Colonic mucosa (tissue), 4 donors: Measurements from ENCODE around the gene BRCA1. TPM values are rescaled to one million over a fixed set of nuclear protein-coding genes. Genes with fewer than 3 reads are reported as not detected.

Source experiments
- DNase-seq: peaks from one replicate; pipeline ENCODE4 v3.0.0-alpha.2; 2020
- H3K27ac ChIP-seq: fragments of 200-600 bp; one replicate; pipeline ENCODE4 v1.8.0; 2021
- H3K27me3 ChIP-seq: fragments of 200-600 bp; one replicate; pipeline ENCODE4 v1.8.0; 2021
- H3K36me3 ChIP-seq: fragments of 200-600 bp; one replicate; pipeline ENCODE4 v1.8.0; 2021
- H3K4me1 ChIP-seq: fragments of 200-600 bp; one replicate; pipeline ENCODE4 v1.8.0; 2021; ENCODE audit warnings: mild to moderate bottlenecking
- H3K4me3 ChIP-seq: fragments of 200-600 bp; one replicate; pipeline ENCODE4 v1.8.0; 2021
- H3K9ac ChIP-seq, 2 donors: one replicate each; pipeline ENCODE4 v1.7.0; 2013; ENCODE audit warnings: control low read depth in 2 of 2, low read depth in 2 of 2, low read length in 2 of 2
- H3K9me3 ChIP-seq: fragments of 200-600 bp; one replicate; pipeline ENCODE4 v1.8.0; 2021
- CTCF ChIP-seq: fragments of 200-600 bp; IDR thresholded peaks from one replicate; pipeline ENCODE4 v1.8.0; 2022; ENCODE audit warnings: antibody characterized with exemption, mild to moderate bottlenecking
- intact Hi-C: fragments of 100-400 bp; cut with DNase I; formaldehyde crosslinking; loops from one replicate; pipeline ENCODE4 v1.14.1; 2022
- total RNA-seq, 2 donors: library from RNA; stranded (reverse); fragmentation: NEBNext Ultra II Directional in 1 of 2; extraction: Animal tissue kit (Norgen Biotek cat#: 25700) in 1 of 2; gene quantifications; one replicate each; pipeline ENCODE4 v1.2.1, GENCODE V29; 2021
- donor health status: healthy.
- donor health status: DM: no; HTN: no; CAD: no.
- donor health status: DM: no; HTN: no; CAD: no.

The BRCA1 gene
- total RNA-seq, 2 donors from 2014 or later = 9.5 to 44.1 TPM

- Histone ChIP-seq H3K4me1 (no peaks in the 10 kb centered on the region), H3K9ac (peak within 1 kb of the TSS; percentile 75 to 89), H3K4me3 (peak within 1 kb of the TSS; percentile 49), H3K27me3 (no peaks in the 10 kb centered on the region), H3K36me3 (no peaks in the 10 kb centered on the region), H3K27ac (no peak within 1 kb of the TSS), H3K9me3 (no peaks in the 10 kb centered on the region)
- DNase-seq = peak; percentile 82
- TF ChIP-seq CTCF = peak; percentile 50
- intact Hi-C loops = loop anchor here (10.0 kb wide), 2 partner anchors 290 to 320 kb away; no protein-coding TSS in a partner anchor
Measured at GRCh38 chr17:43024407-43025289, 100.5 kb downstream of the BRCA1 start, which contains the start of gene RND2. Gene RND2 (plus strand): TSS chr17:43025231. CDS start chr17:43025348, 117 bp downstream.

- peak; percentile 87 for DNase-seq
- Histone ChIP-seq H3K9me3 (no peaks in the 10 kb centered on the region), H3K27me3 (no peaks in the 10 kb centered on the region), H3K36me3 (no peaks in the 10 kb centered on the region), H3K27ac (peak within 1 kb of the TSS; percentile 83), H3K4me1 (no peaks in the 10 kb centered on the region), H3K4me3 (peak within 1 kb of the TSS; percentile 99), H3K9ac (peak within 1 kb of the TSS; percentile 90 to 97)
- no peak for TF ChIP-seq CTCF
- intact Hi-C loops = loop anchor here (10.0 kb wide), 2 partner anchors 293 to 323 kb away; no protein-coding TSS in a partner anchor
Measured at GRCh38 chr17:43021741-43022512, 103.2 kb downstream of the BRCA1 start, which contains the start of gene VAT1. Gene VAT1 (minus strand): TSS chr17:43022385. CDS start chr17:43022322, 63 bp downstream.

GRCh38 chr17:43020789-43021740, 104.1 kb downstream of the BRCA1 start:
- H3K9ac ChIP-seq = peak overlapping the region; percentile 90 to 97
- DNase-seq = peak; percentile 69
- peak overlapping the region; percentile 83 for H3K27ac ChIP-seq
- no peaks in the 10 kb centered on the region for H3K4me1 ChIP-seq
- peak overlapping the region; percentile 99 for H3K4me3 ChIP-seq
- intact Hi-C loops = loop anchor here (10.0 kb wide), 2 partner anchors 294 to 324 kb away; no protein-coding TSS in a partner anchor
- H3K36me3 ChIP-seq = no peaks in the 10 kb centered on the region
- no peak for TF ChIP-seq CTCF
- H3K27me3 ChIP-seq = no peaks in the 10 kb centered on the region
- no peaks in the 10 kb centered on the region for H3K9me3 ChIP-seq

GRCh38 chr17:43020030-43020621, 105.0 kb downstream of the BRCA1 start:
- intact Hi-C loops = loop anchor here (10.0 kb wide), 2 partner anchors 295 to 325 kb away; no protein-coding TSS in a partner anchor
- DNase-seq = no peak
- H3K27ac ChIP-seq = peak overlapping the region; percentile 83
- no peak overlapping the region for H3K4me3 ChIP-seq
- peak overlapping the region in 1 of 2 donors; percentile 51 for H3K9ac ChIP-seq
- no peak for TF ChIP-seq CTCF
- no peaks in the 10 kb centered on the region for H3K36me3 ChIP-seq
- H3K27me3 ChIP-seq = no peaks in the 10 kb centered on the region
- no peaks in the 10 kb centered on the region for H3K9me3 ChIP-seq
- H3K4me1 ChIP-seq = no peaks in the 10 kb centered on the region
